K562 (cell line): ENCODE results near the gene STK31. TPM values are rescaled to one million over a fixed set of nuclear protein-coding genes. Genes with fewer than 3 reads are reported as not detected.
"Not testable (repeated sequence)": the region's sequence is repeated elsewhere in the genome, so short reads cannot be mapped to it uniquely, and the experiment has no call there.

Experiments used
- ATAC-seq: fragments of 200-7000 bp; cut with Tn5 transposase; 3 replicates; pipeline ENCODE4 v1.9.1; 2020; ENCODE audit warnings: moderate library complexity
- BruUV-seq: library from RNA; stranded (reverse); fragments of 400-500 nt; replicated peaks from 2 replicates; lab custom pipeline; 2021; lab: Mats Ljungman, UMichigan
- CTCF ChIA-PET: fragments of 300-600 bp; formaldehyde crosslinking; extraction: SDS; loops from one replicate; lab custom pipeline; 2021; ENCODE audit warnings: low intra/inter-chr PET ratio; lab: Yijun Ruan, JAX
- POLR2A ChIA-PET: fragments of 300-600, 350-650 bp; sonication (Branson Sonifier 250); formaldehyde crosslinking; extraction: SDS; loops from one replicate; lab custom pipeline; 2021; ENCODE audit warnings: antibody characterized with exemption, inconsistent platforms; lab: Yijun Ruan, JAX
- DNase-seq, 4 experiments: peaks; one replicate each; pipeline versions ENCODE4 v3.0.0 to v3.0.0-alpha.2; 2011 to 2018; ENCODE audit warnings: low spot score in 3 of 4, mixed read lengths in 3 of 4; ENCODE audit errors: extremely low read depth in 1 of 4
- FAIRE-seq: peaks from 2 replicates; lab custom pipeline; 2011; peaks lifted over from hg19 to GRCh38; lab: Jason Lieb, UNC
- H2AFZ ChIP-seq: 2 replicates; pipeline ENCODE4 v1.6.0; 2011; ENCODE audit warnings: low read depth, low read length, control low read depth, inconsistent platforms
- H3K27ac ChIP-seq: fragments of 200-600 bp; 3 replicates; pipeline ENCODE4 v1.8.0; 2011; ENCODE audit warnings: low read depth, mild to moderate bottlenecking, control low read depth, inconsistent platforms, low read length, moderate library complexity, mixed read lengths; ENCODE audit errors: extremely low read depth
- H3K27me3 ChIP-seq, 2 experiments: fragments of 300-600 bp in 1 of 2; 2 replicates in 1 of 2; 3 replicates in 1 of 2; pipeline versions ENCODE4 v1.6.0 to v1.8.0; 2011; ENCODE audit warnings: inconsistent platforms in 2 of 2, low read length in 2 of 2, mild to moderate bottlenecking in 1 of 2, mixed read lengths in 1 of 2, moderate library complexity in 1 of 2; ENCODE audit not compliant: control insufficient read depth in 2 of 2, insufficient read depth in 2 of 2
- H3K36me3 ChIP-seq: fragments of 300-600 bp; 3 replicates; pipeline ENCODE4 v1.8.0; 2011; ENCODE audit warnings: mild to moderate bottlenecking, low read length, inconsistent platforms; ENCODE audit not compliant: control insufficient read depth, insufficient read depth
- H3K4me1 ChIP-seq, 2 experiments: fragments of 200-600 bp in 1 of 2; replicated peaks in 1 of 2; 2 replicates in 1 of 2; 3 replicates in 1 of 2; pipeline versions ENCODE4 v1.5.1 to v1.8.0; 2011; ENCODE audit warnings: inconsistent platforms in 2 of 2, low read length in 2 of 2, mild to moderate bottlenecking in 1 of 2, mixed read lengths in 1 of 2, moderate library complexity in 1 of 2; ENCODE audit not compliant: control insufficient read depth in 2 of 2, insufficient read depth in 2 of 2
- H3K4me2 ChIP-seq: 2 replicates; pipeline ENCODE4 v1.6.1; 2011; ENCODE audit warnings: low read length, control low read depth, inconsistent platforms, mixed read lengths; ENCODE audit not compliant: insufficient read depth
- H3K4me3 ChIP-seq: fragments of 200-600 bp; sonication (generic), shearing (Covaris generic); 2 replicates; pipeline ENCODE4 v1.5.1; 2016; ENCODE audit warnings: control low read depth, inconsistent platforms
- H3K79me2 ChIP-seq: fragments of 200-600 bp; 3 replicates; pipeline ENCODE4 v1.8.0; 2011; ENCODE audit warnings: low read length, inconsistent platforms; ENCODE audit not compliant: control insufficient read depth, insufficient read depth
- H3K9ac ChIP-seq, 2 experiments: 2 replicates each; pipeline versions ENCODE4 v1.6.0 to v1.6.1; 2011; ENCODE audit warnings: low read depth in 2 of 2, low read length in 2 of 2, control low read depth in 1 of 2, inconsistent platforms in 1 of 2, mild to moderate bottlenecking in 1 of 2, mixed read lengths in 1 of 2; ENCODE audit not compliant: insufficient read depth in 1 of 2
- H3K9me1 ChIP-seq: one replicate; pipeline ENCODE4 v1.6.0; 2011; ENCODE audit warnings: inconsistent platforms, mild to moderate bottlenecking, low read length, moderate library complexity; ENCODE audit not compliant: control insufficient read depth, insufficient read depth
- H3K9me3 ChIP-seq: replicated peaks from 2 replicates; pipeline ENCODE4 v1.5.1; 2011; ENCODE audit warnings: low read depth, low read length, inconsistent platforms; ENCODE audit not compliant: control insufficient read depth, insufficient read depth
- H4K20me1 ChIP-seq: replicated peaks from 2 replicates; pipeline ENCODE4 v1.6.1; 2011; ENCODE audit warnings: low read length, inconsistent platforms, mixed read lengths; ENCODE audit not compliant: control insufficient read depth, insufficient read depth
- BHLHE40 ChIP-seq: IDR thresholded peaks from 2 replicates; pipeline ENCODE4 v1.6.1; 2011; ENCODE audit warnings: low read length, improper control_type of control experiment
- CAMTA2 ChIP-seq: fragments of 250-450 bp; sonication (Bioruptor Pico); conservative IDR thresholded peaks from 2 replicates; pipeline ENCODE4 v1.5.1; 2022
- RAD21 ChIP-seq, 2 experiments: fragments of 250-450 bp in 1 of 2; fragments of 450-650 bp in 1 of 2; sonication (Bioruptor Pico) in 1 of 2; formaldehyde crosslinking in 1 of 2; IDR thresholded peaks in 1 of 2; conservative IDR thresholded peaks in 1 of 2; 2 replicates each; pipeline versions ENCODE4 v1.4.0 to v1.8.0; 2020 to 2022; ENCODE audit warnings: mild to moderate bottlenecking in 2 of 2, moderate library complexity in 1 of 2
- RBFOX2 ChIP-seq: fragments of 200-400 bp; formaldehyde crosslinking; IDR thresholded peaks from 2 replicates; pipeline ENCODE4 v1.6.1; 2017; ENCODE audit warnings: low read depth, mild to moderate bottlenecking, low read length, moderate library complexity
- SIN3B ChIP-seq: fragments of 450-650 bp; IDR thresholded peaks from 2 replicates; pipeline ENCODE4 v1.6.1; 2017; ENCODE audit warnings: low read depth, mild to moderate bottlenecking, moderate library complexity
- ZNF175 ChIP-seq: fragments of 200-800 bp; sonication (Bioruptor generic); IDR thresholded peaks from 2 replicates; pipeline ENCODE4 v1.6.1; 2016; ENCODE audit warnings: low read depth, mild to moderate bottlenecking, missing genetic modification characterization, missing compliant biosample characterization
- ZNF444 ChIP-seq: fragments of 250-450 bp; sonication (Bioruptor Pico); IDR thresholded peaks from 2 replicates; pipeline ENCODE4 v1.4.0; 2020; ENCODE audit warnings: mild to moderate bottlenecking, moderate library complexity
- ZNF79 ChIP-seq: fragments of 250-450 bp; sonication (Bioruptor Pico); IDR thresholded peaks from 2 replicates; pipeline ENCODE4 v1.4.0; 2020; ENCODE audit warnings: low read depth, mild to moderate bottlenecking, moderate library complexity
- WGBS: fragments of 100-300 bp; shearing (Covaris generic); methylation state at CpG from one replicate; pipeline ENCODE4 v1.1.6; 2016; ENCODE audit warnings: low coverage, mixed read lengths; ENCODE audit not compliant: insufficient coverage; ENCODE audit errors: missing lambda C conversion rate; 5-methylcytosine and 5-hydroxymethylcytosine counted together
- in situ Hi-C: fragments of 300-500 bp; cut with MboI; formaldehyde crosslinking; loops from 4 replicates; pipeline ENCODE4 v1.15.0; 2018; ENCODE audit warnings: inconsistent platforms, mixed read lengths
- intact Hi-C: fragments of 100-400 bp; cut with micrococcal nuclease; formaldehyde crosslinking; loops from 2 replicates; pipeline ENCODE4 v1.14.2; 2022
- polyA plus RNA-seq, 8 experiments: library from polyadenylated mRNA; depleted of rRNA in 4 of 8; stranded (reverse) in 5 of 8; unstranded in 3 of 8; fragments of >200 nt; fragmentation: Nextera tagmentation in 2 of 8; fragmentation: Illumina TruSeq in 1 of 8; extraction: Ambion mirVana in 2 of 8; extraction: Trizol in 1 of 8; gene quantifications; 2 replicates each; pipeline versions ENCODE4 v1.2.1 to v1.2.3, GENCODE V29; 2011 to 2014; ENCODE audit warnings: inconsistent platforms in 1 of 8, missing spikeins in 1 of 8
- total RNA-seq, 7 experiments: library from RNA; depleted of rRNA in 6 of 7; stranded (reverse); fragments of >200 nt in 6 of 7; fragmentation: Illumina TruSeq in 2 of 7; extraction: Trizol in 2 of 7; gene quantifications; 2 replicates each; pipeline versions ENCODE4 v1.2.1 to v1.2.3, GENCODE V29; 2011 to 2021; ENCODE audit warnings: low replicate concordance in 1 of 7
- TF ChIP-seq, protein P1 (sequence below), 3 experiments: IDR thresholded peaks in 2 of 3; conservative IDR thresholded peaks in 1 of 3; 2 replicates each; pipeline ENCODE4 v1.5.1; 2011 to 2012; ENCODE audit warnings: low read length in 3 of 3, mild to moderate bottlenecking in 3 of 3, control low read depth in 2 of 3, improper control_type of control experiment in 1 of 3, inconsistent platforms in 1 of 3, low read depth in 1 of 3, mixed read lengths in 1 of 3, moderate library complexity in 1 of 3; ENCODE audit not compliant: insufficient read depth in 2 of 3
- TF ChIP-seq, protein P2 (sequence below): fragments of 250-450 bp; sonication (Bioruptor Pico); IDR thresholded peaks from 2 replicates; pipeline ENCODE4 v1.8.0; 2022; ENCODE audit warnings: moderate library complexity, mild to moderate bottlenecking, inconsistent platforms

The STK31 gene
- total and polyA plus RNA-seq, 9 of the 15 experiments (the other 6 are each of a cell fraction or from before 2014, with no cell fraction given): 0.09 to 1.2 (median 0.26) TPM

DNA sequence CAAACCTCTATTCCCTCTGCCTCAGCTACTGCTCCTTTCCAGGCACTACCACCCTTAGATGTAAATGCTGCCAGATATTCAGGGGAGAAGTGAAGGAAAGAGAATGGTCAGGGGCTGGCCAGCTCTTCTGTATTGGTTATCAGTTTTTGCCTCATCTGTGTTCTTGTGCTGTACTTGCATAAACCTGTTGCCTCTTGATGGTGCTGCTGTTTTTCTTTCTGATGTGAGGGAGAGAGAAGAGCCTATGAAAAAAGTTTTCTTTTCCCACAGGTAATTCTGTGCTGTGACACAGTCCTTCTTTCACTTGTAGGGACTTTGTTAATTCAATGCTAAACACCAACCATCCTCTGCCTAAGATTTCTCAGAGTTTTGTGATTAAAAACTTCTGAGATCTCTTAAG, 57.5 kb downstream of the STK31 start (continued):
- TF ChIP-seq RAD21 (CRISPR knock-in tag; conservative IDR thresholded peaks at IDR 0.05 in 1 of 2, IDR thresholded peaks at IDR 0.05 in 1 of 2): peak in 1 of 2 experiments; percentile 61; a peak in 2 of 4 replicates
- no peak for TF ChIP-seq SIN3B
- TF ChIP-seq ZNF175 (CRISPR knock-in tag): no peak
- TF ChIP-seq, protein P1, sequence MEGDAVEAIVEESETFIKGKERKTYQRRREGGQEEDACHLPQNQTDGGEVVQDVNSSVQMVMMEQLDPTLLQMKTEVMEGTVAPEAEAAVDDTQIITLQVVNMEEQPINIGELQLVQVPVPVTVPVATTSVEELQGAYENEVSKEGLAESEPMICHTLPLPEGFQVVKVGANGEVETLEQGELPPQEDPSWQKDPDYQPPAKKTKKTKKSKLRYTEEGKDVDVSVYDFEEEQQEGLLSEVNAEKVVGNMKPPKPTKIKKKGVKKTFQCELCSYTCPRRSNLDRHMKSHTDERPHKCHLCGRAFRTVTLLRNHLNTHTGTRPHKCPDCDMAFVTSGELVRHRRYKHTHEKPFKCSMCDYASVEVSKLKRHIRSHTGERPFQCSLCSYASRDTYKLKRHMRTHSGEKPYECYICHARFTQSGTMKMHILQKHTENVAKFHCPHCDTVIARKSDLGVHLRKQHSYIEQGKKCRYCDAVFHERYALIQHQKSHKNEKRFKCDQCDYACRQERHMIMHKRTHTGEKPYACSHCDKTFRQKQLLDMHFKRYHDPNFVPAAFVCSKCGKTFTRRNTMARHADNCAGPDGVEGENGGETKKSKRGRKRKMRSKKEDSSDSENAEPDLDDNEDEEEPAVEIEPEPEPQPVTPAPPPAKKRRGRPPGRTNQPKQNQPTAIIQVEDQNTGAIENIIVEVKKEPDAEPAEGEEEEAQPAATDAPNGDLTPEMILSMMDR (IDR thresholded peaks at IDR 0.05 in 2 of 3, conservative IDR thresholded peaks at IDR 0.05 in 1 of 3; ENCODE audit: insufficient read depth in 2 of 3, low read depth in 1 of 3, low read length in 3 of 3): peak in 1 of 3 experiments; percentile 44; a peak in 2 of 6 replicates
- no peak for TF ChIP-seq ZNF444 (CRISPR knock-in tag)
- TF ChIP-seq, all 486 proteins: peak for 3

DNA sequence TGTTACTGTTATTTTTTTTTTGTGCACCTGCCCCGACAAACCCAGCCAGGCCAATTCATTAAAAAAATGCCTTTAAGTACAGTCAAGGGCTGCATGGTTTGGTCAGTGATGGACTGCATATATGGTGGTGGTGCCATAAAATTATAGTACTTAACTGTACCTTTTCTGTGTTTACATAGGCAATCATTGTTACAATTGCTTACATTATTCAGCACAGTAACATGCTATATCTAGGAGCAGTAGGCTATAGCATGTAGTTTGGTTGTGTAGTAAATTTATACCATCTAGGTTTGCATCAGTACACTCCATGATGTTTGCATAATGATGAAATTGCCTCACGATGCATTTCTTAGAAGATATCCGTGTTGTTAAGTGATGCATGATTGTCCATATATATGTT, 58.0 kb downstream of the STK31 start:
- ATAC-seq: no peak
- H4K20me1 ChIP-seq: no peaks in the 10 kb centered on the region
- H3K4me3 ChIP-seq: no peak overlapping the region
- H3K27me3 ChIP-seq: no peaks in the 10 kb centered on the region; a peak in 1 of 5 replicates
- ChIA-PET POLR2A (no interaction called here), CTCF (no interaction called here)
- no peak for DNase-seq
- H2AFZ ChIP-seq: no peak overlapping the region
- no peaks in the 10 kb centered on the region for H3K9me1 ChIP-seq
- no peak overlapping the region for H3K9ac ChIP-seq
- no peaks in the 10 kb centered on the region for H3K4me1 ChIP-seq
- no TSS peak for BruUV-seq
- H3K27ac ChIP-seq: no peak overlapping the region
- no peak for FAIRE-seq
- TF ChIP-seq ZNF79 (CRISPR knock-in tag) (no peak), RBFOX2 (no peak), BHLHE40 (no peak), CAMTA2 (no peak)
- TF ChIP-seq, protein P2, sequence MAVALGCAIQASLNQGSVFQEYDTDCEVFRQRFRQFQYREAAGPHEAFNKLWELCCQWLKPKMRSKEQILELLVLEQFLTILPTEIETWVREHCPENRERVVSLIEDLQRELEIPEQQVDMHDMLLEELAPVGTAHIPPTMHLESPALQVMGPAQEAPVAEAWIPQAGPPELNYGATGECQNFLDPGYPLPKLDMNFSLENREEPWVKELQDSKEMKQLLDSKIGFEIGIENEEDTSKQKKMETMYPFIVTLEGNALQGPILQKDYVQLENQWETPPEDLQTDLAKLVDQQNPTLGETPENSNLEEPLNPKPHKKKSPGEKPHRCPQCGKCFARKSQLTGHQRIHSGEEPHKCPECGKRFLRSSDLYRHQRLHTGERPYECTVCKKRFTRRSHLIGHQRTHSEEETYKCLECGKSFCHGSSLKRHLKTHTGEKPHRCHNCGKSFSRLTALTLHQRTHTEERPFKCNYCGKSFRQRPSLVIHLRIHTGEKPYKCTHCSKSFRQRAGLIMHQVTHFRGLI: no peak
- no peaks in the 10 kb centered on the region for H3K79me2 ChIP-seq
- no peaks in the 10 kb centered on the region for H3K9me3 ChIP-seq
- 4% methylated on average over 3 of the region's 3 CpGs for WGBS
- no peak overlapping the region for H3K4me2 ChIP-seq
- in situ Hi-C loops (no loop called here), intact Hi-C loops (no loop called here)
- no peaks in the 10 kb centered on the region for H3K36me3 ChIP-seq

DNA sequence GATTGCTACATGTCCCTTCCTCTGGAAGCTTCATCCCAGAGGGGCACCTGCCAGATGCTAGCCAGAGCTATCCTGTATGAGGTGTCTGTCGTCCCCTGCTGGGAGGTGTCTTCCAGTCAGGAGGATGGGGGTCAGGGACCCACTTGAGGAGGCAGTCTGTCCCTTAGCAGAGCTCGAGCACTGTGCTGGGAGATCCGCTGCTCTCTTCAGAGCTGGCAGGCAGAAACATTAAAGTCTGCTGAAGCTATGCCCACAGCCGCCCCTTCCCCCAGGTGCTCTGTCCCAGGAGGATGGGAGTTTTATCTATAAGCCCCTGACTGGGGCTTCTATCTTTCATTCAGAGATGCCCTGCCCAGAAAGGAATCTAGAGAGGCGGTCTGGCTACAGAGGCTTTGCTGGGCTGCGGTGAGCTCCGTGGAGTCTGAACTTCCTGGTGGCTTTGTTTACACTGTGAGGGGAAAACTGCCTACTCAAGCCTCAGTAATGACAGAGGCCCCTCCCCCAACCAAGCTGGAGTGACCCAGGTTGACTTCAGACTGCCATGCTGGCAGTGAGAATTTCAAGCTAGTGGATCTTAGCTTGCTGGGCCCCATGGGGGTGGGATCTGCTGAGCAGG, 69.3 kb downstream of the STK31 start:
- peak overlapping the region; percentile 55; the same call in 1 of the 2 replicates for H2AFZ ChIP-seq
- H3K9me3 ChIP-seq, H3K4me1 ChIP-seq, in situ Hi-C loops, intact Hi-C loops, FAIRE-seq, DNase-seq, H3K9me1 ChIP-seq, ATAC-seq, H3K4me2 ChIP-seq, BruUV-seq, H3K36me3 ChIP-seq, H3K4me3 ChIP-seq, H3K27ac ChIP-seq, H3K9ac ChIP-seq, H3K79me2 ChIP-seq, H4K20me1 ChIP-seq, CTCF ChIA-PET, H3K27me3 ChIP-seq: not testable (repeated sequence)
- 21% methylated on average over 5 of the region's 7 CpGs for WGBS
- POLR2A ChIA-PET: interaction anchor here (1.0 to 1.2 kb wide), 2 partner anchors 10 kb away, joined by 3 read pairs; no protein-coding TSS in a partner anchor
